Adipocyte (in vitro differentiated cells): ENCODE measurements around the gene KRTAP16-1.
A peak's percentile ranks its signal among the peaks of the same experiment; 100 is the strongest.

ENCODE experiments used
- DNase-seq: peaks from one replicate; pipeline ENCODE4 v3.0.0-alpha.2; 2015; ENCODE audit warnings: low read depth
- H3K27me3 ChIP-seq: replicated peaks from 2 replicates; pipeline ENCODE4 v1.7.0; 2013; ENCODE audit warnings: mild to moderate bottlenecking, low read length, moderate library complexity; ENCODE audit not compliant: control insufficient read depth, insufficient read depth
- H3K36me3 ChIP-seq: 2 replicates; pipeline ENCODE4 v1.7.0; 2013; ENCODE audit warnings: low read length, mild to moderate bottlenecking, moderate library complexity; ENCODE audit not compliant: control insufficient read depth, insufficient read depth, severe bottlenecking
- H3K4me1 ChIP-seq: 2 replicates; pipeline ENCODE4 v1.7.0; 2013; ENCODE audit warnings: mild to moderate bottlenecking, low read length, moderate library complexity; ENCODE audit not compliant: control insufficient read depth, insufficient read depth
- H3K4me3 ChIP-seq: 2 replicates; pipeline ENCODE4 v1.7.0; 2013; ENCODE audit warnings: mild to moderate bottlenecking, low read length, moderate library complexity
- H3K9ac ChIP-seq: 2 replicates; pipeline ENCODE4 v1.7.0; 2013; ENCODE audit warnings: mild to moderate bottlenecking, low read length, moderate library complexity
- H3K9me3 ChIP-seq: 2 replicates; pipeline ENCODE4 v1.7.0; 2013; ENCODE audit warnings: mild to moderate bottlenecking, low read length, moderate library complexity; ENCODE audit not compliant: control insufficient read depth

Gene KRTAP16-1

GRCh38 chr17:41327411-41328120 lies 18.5 kb upstream of the KRTAP16-1 start:
- Histone ChIP-seq H3K9me3 (no peaks in the 10 kb centered on the region), H3K4me3 (no peak overlapping the region), H3K9ac (no peak overlapping the region), H3K27me3 (no peaks in the 10 kb centered on the region), H3K36me3 (no peaks in the 10 kb centered on the region), H3K4me1 (no peaks in the 10 kb centered on the region)
- DNase-seq, result no peak

GRCh38 chr17:41326173-41327145 lies 17.4 kb upstream of the KRTAP16-1 start:
- Histone ChIP-seq H3K4me1 (no peaks in the 10 kb centered on the region), H3K4me3 (no peak overlapping the region), H3K9ac (no peak overlapping the region), H3K36me3 (no peaks in the 10 kb centered on the region), H3K27me3 (no peaks in the 10 kb centered on the region), H3K9me3 (no peaks in the 10 kb centered on the region)
- no peak for DNase-seq

GRCh38 chr17:41325611-41326010 lies 16.5 kb upstream of the KRTAP16-1 start:
- DNase-seq, result no peak
- no peaks in the 10 kb centered on the region for H3K4me1 ChIP-seq
- no peaks in the 10 kb centered on the region for H3K9me3 ChIP-seq
- no peaks in the 10 kb centered on the region for H3K27me3 ChIP-seq
- H3K36me3 ChIP-seq, result no peaks in the 10 kb centered on the region
- no peak overlapping the region for H3K4me3 ChIP-seq
- no peak overlapping the region for H3K9ac ChIP-seq

- no peaks in the 10 kb centered on the region for H3K27me3 ChIP-seq
- no peak overlapping the region for H3K9ac ChIP-seq
- no peaks in the 10 kb centered on the region for H3K4me1 ChIP-seq
- H3K4me3 ChIP-seq, result no peak overlapping the region
- no peaks in the 10 kb centered on the region for H3K36me3 ChIP-seq
- DNase-seq, result no peak
- H3K9me3 ChIP-seq, result peaks cover 4% of the 10 kb centered on the region
Measured at GRCh38 chr17:41325126-41325525, 16.0 kb upstream of the KRTAP16-1 start.

- Histone ChIP-seq H3K4me3 (no peak overlapping the region), H3K9me3 (peaks cover 11% of the 10 kb centered on the region), H3K36me3 (no peaks in the 10 kb centered on the region), H3K9ac (no peak overlapping the region), H3K4me1 (no peaks in the 10 kb centered on the region), H3K27me3 (no peaks in the 10 kb centered on the region)
- DNase-seq, result no peak
Measured at GRCh38 chr17:41324180-41325075, 15.3 kb upstream of the KRTAP16-1 start.

- no peak for DNase-seq
- H3K9me3 ChIP-seq, result peaks cover 12% of the 10 kb centered on the region
- no peaks in the 10 kb centered on the region for H3K36me3 ChIP-seq
- H3K27me3 ChIP-seq, result no peaks in the 10 kb centered on the region
- no peaks in the 10 kb centered on the region for H3K4me1 ChIP-seq
- H3K9ac ChIP-seq, result no peak overlapping the region
- no peak overlapping the region for H3K4me3 ChIP-seq
Measured at GRCh38 chr17:41322903-41323895, 14.1 kb upstream of the KRTAP16-1 start.

- DNase-seq, result peak; percentile 81
- no peaks in the 10 kb centered on the region for H3K27me3 ChIP-seq
- peaks cover 12% of the 10 kb centered on the region for H3K9me3 ChIP-seq
- H3K9ac ChIP-seq, result peak overlapping the region; percentile 34
- no peaks in the 10 kb centered on the region for H3K36me3 ChIP-seq
- H3K4me3 ChIP-seq, result no peak overlapping the region
- no peaks in the 10 kb centered on the region for H3K4me1 ChIP-seq
Measured at GRCh38 chr17:41322094-41322902, 13.2 kb upstream of the KRTAP16-1 start.

GRCh38 chr17:41318231-41318630 lies 9.1 kb upstream of the KRTAP16-1 start:
- no peak for DNase-seq
- H3K4me1 ChIP-seq, result no peaks in the 10 kb centered on the region
- H3K9me3 ChIP-seq, result peaks cover 12% of the 10 kb centered on the region
- no peaks in the 10 kb centered on the region for H3K36me3 ChIP-seq
- no peak overlapping the region for H3K4me3 ChIP-seq
- peaks cover 8% of the 10 kb centered on the region for H3K27me3 ChIP-seq
- H3K9ac ChIP-seq, result no peak overlapping the region

- DNase-seq, result no peak
- H3K9me3 ChIP-seq, result peaks cover 12% of the 10 kb centered on the region
- no peaks in the 10 kb centered on the region for H3K36me3 ChIP-seq
- no peaks in the 10 kb centered on the region for H3K4me1 ChIP-seq
- peaks cover 12% of the 10 kb centered on the region for H3K27me3 ChIP-seq
- H3K9ac ChIP-seq, result no peak overlapping the region
- no peak overlapping the region for H3K4me3 ChIP-seq
Measured at GRCh38 chr17:41315814-41316445, 6.8 kb upstream of the KRTAP16-1 start.
